Neural cell (in vitro differentiated cells): ENCODE measurements around the gene AFDN. TPM values are rescaled to one million over a fixed set of nuclear protein-coding genes. Genes with fewer than 3 reads are reported as not detected.

Experiments
- H2AFZ ChIP-seq: fragments of 200-600, 300-800 bp; sonication (generic), shearing (Covaris generic); 2 replicates; pipeline ENCODE4 v1.6.0; 2014; ENCODE audit warnings: low read depth, mild to moderate bottlenecking, antibody characterized with exemption, low read length, moderate library complexity
- H3F3A ChIP-seq: fragments of 200-600 bp; shearing (Covaris generic); 2 replicates; pipeline ENCODE4 v1.6.1; 2016; ENCODE audit warnings: mild to moderate bottlenecking, moderate library complexity, mixed read lengths, antibody characterized with exemption, low read length; ENCODE audit not compliant: insufficient read depth, poor library complexity, severe bottlenecking
- H3K27ac ChIP-seq: fragments of 200-600, 300-800 bp; sonication (generic), shearing (Covaris generic); 2 replicates; pipeline ENCODE4 v1.5.1; 2014; ENCODE audit warnings: mild to moderate bottlenecking, low read length, moderate library complexity
- H3K27me3 ChIP-seq: fragments of 300-800, 200-600 bp; sonication (generic), shearing (Covaris generic); 2 replicates; pipeline ENCODE4 v1.6.0; 2014; ENCODE audit warnings: mild to moderate bottlenecking, low read depth, low read length, moderate library complexity; ENCODE audit not compliant: insufficient read depth
- H3K36me3 ChIP-seq: fragments of 300-800, 200-600 bp; sonication (generic), shearing (Covaris generic); 2 replicates; pipeline ENCODE4 v1.5.1; 2014; ENCODE audit warnings: mild to moderate bottlenecking, antibody characterized with exemption, low read length, moderate library complexity; ENCODE audit not compliant: insufficient read depth
- H3K4me2 ChIP-seq: fragments of 300-800, 200-600 bp; sonication (generic), shearing (Covaris generic); 2 replicates; pipeline ENCODE4 v1.6.0; 2014; ENCODE audit warnings: mild to moderate bottlenecking, low read length
- H3K4me3 ChIP-seq: fragments of 300-800, 200-600 bp; sonication (generic), shearing (Covaris generic); 2 replicates; pipeline ENCODE4 v1.5.1; 2014; ENCODE audit warnings: mild to moderate bottlenecking, low read length, moderate library complexity
- H3K79me2 ChIP-seq: fragments of 200-600 bp; shearing (Covaris generic); replicated peaks from 2 replicates; pipeline ENCODE4 v1.6.0; 2014; ENCODE audit warnings: mild to moderate bottlenecking, low read length, moderate library complexity; ENCODE audit not compliant: insufficient read depth
- H3K9ac ChIP-seq: fragments of 300-800, 200-600 bp; sonication (generic), shearing (Covaris generic); 2 replicates; pipeline ENCODE4 v1.6.1; 2016; ENCODE audit warnings: mild to moderate bottlenecking, low read length, mixed read lengths
- H3K9me2 ChIP-seq: fragments of 200-600 bp; shearing (Covaris generic); 2 replicates; pipeline ENCODE4 v1.6.1; 2016; ENCODE audit warnings: mild to moderate bottlenecking, low read length, mixed read lengths; ENCODE audit not compliant: insufficient read depth
- H3K9me3 ChIP-seq: fragments of 200-600, 300-800 bp; sonication (generic), shearing (Covaris generic); 2 replicates; pipeline ENCODE4 v1.6.1; 2016; ENCODE audit warnings: mild to moderate bottlenecking, mixed run types, low read length, moderate library complexity, mixed read lengths
- H4K20me1 ChIP-seq: fragments of 200-600 bp; shearing (Covaris generic); 2 replicates; pipeline ENCODE4 v1.6.1; 2016; ENCODE audit warnings: mild to moderate bottlenecking, mixed run types; ENCODE audit not compliant: insufficient read depth
- CTCF ChIP-seq: fragments of 450-650 bp; IDR thresholded peaks from 2 replicates; pipeline ENCODE4 v1.5.1; 2014; ENCODE audit warnings: antibody characterized with exemption, mild to moderate bottlenecking, moderate library complexity; ENCODE audit not compliant: poor library complexity, severe bottlenecking
- EP300 ChIP-seq: fragments of 450-650 bp; conservative IDR thresholded peaks from 2 replicates; pipeline ENCODE4 v1.6.1; 2014; ENCODE audit warnings: antibody characterized with exemption, mild to moderate bottlenecking, moderate library complexity; ENCODE audit not compliant: poor library complexity, severe bottlenecking
- EZH2 ChIP-seq: fragments of 200-600, 300-800 bp; shearing (Covaris generic), sonication (generic); IDR thresholded peaks from 2 replicates; pipeline ENCODE4 v1.6.1; 2014; ENCODE audit warnings: antibody characterized with exemption, low read length, borderline replicate concordance, mild to moderate bottlenecking; ENCODE audit not compliant: insufficient read depth, poor library complexity, severe bottlenecking
- MXI1 ChIP-seq: fragments of 450-650 bp; conservative IDR thresholded peaks from 2 replicates; pipeline ENCODE4 v1.6.1; 2014; ENCODE audit warnings: antibody characterized with exemption, mild to moderate bottlenecking; ENCODE audit not compliant: poor library complexity, severe bottlenecking
- POLR2AphosphoS5 ChIP-seq: IDR thresholded peaks from 2 replicates; pipeline ENCODE4 v1.6.1; 2012
- RAD21 ChIP-seq: fragments of 450-650 bp; conservative IDR thresholded peaks from 2 replicates; pipeline ENCODE4 v1.6.1; 2014; ENCODE audit warnings: antibody characterized with exemption, mild to moderate bottlenecking, moderate library complexity
- REST ChIP-seq: IDR thresholded peaks from 2 replicates; pipeline ENCODE4 v1.6.1; 2012; ENCODE audit warnings: borderline replicate concordance
- SMC3 ChIP-seq: fragments of 450-650 bp; conservative IDR thresholded peaks from 2 replicates; pipeline ENCODE4 v1.6.1; 2014; ENCODE audit warnings: antibody characterized with exemption, mild to moderate bottlenecking, moderate library complexity; ENCODE audit not compliant: poor library complexity
- TAF1 ChIP-seq: IDR thresholded peaks from 2 replicates; pipeline ENCODE4 v1.6.1; 2012; ENCODE audit warnings: low read depth
- polyA plus RNA-seq: library from polyadenylated mRNA; depleted of rRNA; stranded (reverse); fragments of >200 nt; gene quantifications from 2 replicates; pipeline ENCODE4 v1.2.3, GENCODE V29; 2014

Gene AFDN
- polyA plus RNA-seq, 1 donor from 2014 or later: 193 TPM

GRCh38 chr6:167842457-167842856 lies 15.7 kb downstream of the AFDN start:
- Histone ChIP-seq H3K9me2 (no peaks in the 10 kb centered on the region), H3K27me3 (no peaks in the 10 kb centered on the region), H3K4me2 (no peak overlapping the region), H2AFZ (no peak overlapping the region), H4K20me1 (peaks cover 20% of the 10 kb centered on the region), H3K27ac (no peak overlapping the region), H3K79me2 (peaks cover 100% of the 10 kb centered on the region), H3K4me3 (no peak overlapping the region), H3K36me3 (no peaks in the 10 kb centered on the region), H3K9me3 (no peaks in the 10 kb centered on the region), H3K9ac (no peak overlapping the region), H3F3A (no peaks in the 10 kb centered on the region)
- TF ChIP-seq EZH2 (no peak), TAF1 (no peak), EP300 (no peak), MXI1 (no peak), CTCF (no peak), SMC3 (no peak), RAD21 (no peak), POLR2AphosphoS5 (no peak), REST (no peak)

GRCh38 chr6:167843023-167843422 lies 16.3 kb downstream of the AFDN start:
- Histone ChIP-seq H4K20me1 (peaks cover 23% of the 10 kb centered on the region), H3K4me3 (no peak overlapping the region), H3K27ac (no peak overlapping the region), H3K27me3 (no peaks in the 10 kb centered on the region), H3K36me3 (no peaks in the 10 kb centered on the region), H3K9me3 (no peaks in the 10 kb centered on the region), H3K9me2 (no peaks in the 10 kb centered on the region), H3K4me2 (no peak overlapping the region), H3K79me2 (peaks cover 100% of the 10 kb centered on the region), H2AFZ (no peak overlapping the region), H3K9ac (no peak overlapping the region), H3F3A (no peaks in the 10 kb centered on the region)
- no peak for TF ChIP-seq MXI1
- no peak for TF ChIP-seq SMC3
- no peak for TF ChIP-seq CTCF
- TF ChIP-seq POLR2AphosphoS5: no peak
- no peak for TF ChIP-seq EP300
- TF ChIP-seq TAF1: no peak
- no peak for TF ChIP-seq REST
- no peak for TF ChIP-seq EZH2
